Uterus (tissue), 4 donors: Measurements from ENCODE around the gene HIPK2. TPM values are rescaled to one million over a fixed set of nuclear protein-coding genes. Genes with fewer than 3 reads are reported as not detected.

ENCODE experiments used
- DNase-seq, 2 donors: peaks; one replicate each; pipeline ENCODE4 v3.0.0-alpha.2; 2019 to 2020
- H3K27ac ChIP-seq, 2 donors: fragments of 200-600 bp; sonication (generic); 1 replicate in 1 of 2; 2 replicates in 1 of 2; pipeline ENCODE4 v1.5.1; 2016 to 2018
- H3K27me3 ChIP-seq, 2 donors: fragments of 200-600 bp; sonication (generic); one replicate each; pipeline ENCODE4 v1.5.1; 2018 to 2019; ENCODE audit warnings: control low read depth in 1 of 2
- H3K36me3 ChIP-seq, 2 donors: fragments of 200-600 bp; sonication (generic); one replicate each; pipeline ENCODE4 v1.5.1; 2019; ENCODE audit warnings: control low read depth in 1 of 2
- H3K4me1 ChIP-seq, 2 donors: fragments of 200-600 bp; sonication (generic); one replicate each; pipeline ENCODE4 v1.5.1; 2018 to 2019; ENCODE audit warnings: control low read depth in 1 of 2
- H3K4me3 ChIP-seq, 2 donors: fragments of 200-600 bp; sonication (generic); 1 replicate in 1 of 2; 2 replicates in 1 of 2; pipeline ENCODE4 v1.5.1; 2018 to 2019; ENCODE audit warnings: mild to moderate bottlenecking in 1 of 2
- H3K9me3 ChIP-seq, 2 donors: fragments of 200-600 bp; sonication (generic); one replicate each; pipeline ENCODE4 v1.5.1; 2019; ENCODE audit warnings: control low read depth in 1 of 2
- POLR2A ChIP-seq, 2 donors: fragments of 450-650 bp; IDR thresholded peaks; one replicate each; pipeline ENCODE4 v1.6.1; 2016; ENCODE audit warnings: antibody characterized with exemption in 2 of 2, mild to moderate bottlenecking in 1 of 2, moderate library complexity in 1 of 2
- intact Hi-C: fragments of 100-400 bp; cut with DNase I; formaldehyde crosslinking; loops from one replicate; pipeline ENCODE4 v1.15.1; 2023; ENCODE audit warnings: low total_unique reads
- total RNA-seq, 4 donors: library from RNA; depleted of rRNA in 3 of 4; stranded (reverse); fragments of >200 nt in 3 of 4; gene quantifications; one replicate each; pipeline versions ENCODE4 v1.1.0 to v1.2.4, GENCODE V29; 2014 to 2023
- TF ChIP-seq, protein P1 (sequence below), 4 experiments: fragments of 200-600 bp in 2 of 4; fragments of 450-650 bp in 2 of 4; sonication (generic) in 2 of 4; IDR thresholded peaks; one replicate each; pipeline ENCODE4 v1.5.1; 2016 to 2019; ENCODE audit warnings: antibody characterized with exemption in 4 of 4, mild to moderate bottlenecking in 2 of 4, moderate library complexity in 1 of 4
- donor health status: DM: yes; HTN: yes; CAD: no.

Gene HIPK2
- total RNA-seq, 4 donors from 2014 or later = 9.4 to 65.8 (median 19.2) TPM

DNA sequence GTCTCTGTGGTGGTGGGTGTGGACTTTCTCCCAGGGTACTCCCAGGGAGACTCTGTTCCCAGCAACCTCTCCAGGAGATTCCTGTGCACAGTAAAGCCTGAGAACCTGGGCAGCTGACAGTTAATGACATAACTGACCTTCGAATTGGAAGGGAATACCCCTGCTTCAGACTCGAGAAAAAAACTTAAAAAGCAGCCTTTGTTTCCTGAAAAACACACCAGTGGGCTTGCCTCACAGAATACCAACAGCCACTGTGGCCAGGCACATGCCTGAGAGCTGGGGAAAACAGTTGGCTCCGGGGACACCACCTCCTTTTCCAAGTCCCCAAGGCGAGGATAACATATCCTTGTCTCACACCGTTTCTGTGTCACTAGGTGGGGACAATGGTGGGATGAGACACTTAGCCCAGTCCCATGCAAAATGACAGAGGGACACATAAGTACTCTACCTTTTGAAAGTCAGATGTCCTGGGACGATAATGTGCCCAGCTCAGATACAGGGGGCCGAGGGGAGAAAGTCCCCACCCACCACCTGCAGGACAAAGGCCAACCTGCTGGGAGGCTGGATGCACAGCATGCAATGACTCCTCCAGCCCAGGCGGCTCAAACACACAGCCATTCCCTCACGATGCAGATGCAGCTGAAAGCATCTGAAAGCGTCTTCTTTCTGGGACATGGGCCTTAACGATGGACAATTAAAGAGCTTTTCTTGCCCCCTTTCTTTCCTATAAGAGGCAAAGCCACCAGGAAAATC is 65.6 kb downstream of the HIPK2 start:
- DNase-seq = no peak
- no peak for TF ChIP-seq POLR2A (IDR thresholded peaks at IDR 0.05)
- TF ChIP-seq, protein P1, sequence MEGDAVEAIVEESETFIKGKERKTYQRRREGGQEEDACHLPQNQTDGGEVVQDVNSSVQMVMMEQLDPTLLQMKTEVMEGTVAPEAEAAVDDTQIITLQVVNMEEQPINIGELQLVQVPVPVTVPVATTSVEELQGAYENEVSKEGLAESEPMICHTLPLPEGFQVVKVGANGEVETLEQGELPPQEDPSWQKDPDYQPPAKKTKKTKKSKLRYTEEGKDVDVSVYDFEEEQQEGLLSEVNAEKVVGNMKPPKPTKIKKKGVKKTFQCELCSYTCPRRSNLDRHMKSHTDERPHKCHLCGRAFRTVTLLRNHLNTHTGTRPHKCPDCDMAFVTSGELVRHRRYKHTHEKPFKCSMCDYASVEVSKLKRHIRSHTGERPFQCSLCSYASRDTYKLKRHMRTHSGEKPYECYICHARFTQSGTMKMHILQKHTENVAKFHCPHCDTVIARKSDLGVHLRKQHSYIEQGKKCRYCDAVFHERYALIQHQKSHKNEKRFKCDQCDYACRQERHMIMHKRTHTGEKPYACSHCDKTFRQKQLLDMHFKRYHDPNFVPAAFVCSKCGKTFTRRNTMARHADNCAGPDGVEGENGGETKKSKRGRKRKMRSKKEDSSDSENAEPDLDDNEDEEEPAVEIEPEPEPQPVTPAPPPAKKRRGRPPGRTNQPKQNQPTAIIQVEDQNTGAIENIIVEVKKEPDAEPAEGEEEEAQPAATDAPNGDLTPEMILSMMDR (IDR thresholded peaks at IDR 0.05) = no peak
- Histone ChIP-seq H3K27me3 (no peaks in the 10 kb centered on the region), H3K4me3 (no peak overlapping the region), H3K36me3 (no peaks in the 10 kb centered on the region), H3K4me1 (no peaks in the 10 kb centered on the region), H3K27ac (no peak overlapping the region), H3K9me3 (no peaks in the 10 kb centered on the region)
- intact Hi-C loops = no loop called here

DNA sequence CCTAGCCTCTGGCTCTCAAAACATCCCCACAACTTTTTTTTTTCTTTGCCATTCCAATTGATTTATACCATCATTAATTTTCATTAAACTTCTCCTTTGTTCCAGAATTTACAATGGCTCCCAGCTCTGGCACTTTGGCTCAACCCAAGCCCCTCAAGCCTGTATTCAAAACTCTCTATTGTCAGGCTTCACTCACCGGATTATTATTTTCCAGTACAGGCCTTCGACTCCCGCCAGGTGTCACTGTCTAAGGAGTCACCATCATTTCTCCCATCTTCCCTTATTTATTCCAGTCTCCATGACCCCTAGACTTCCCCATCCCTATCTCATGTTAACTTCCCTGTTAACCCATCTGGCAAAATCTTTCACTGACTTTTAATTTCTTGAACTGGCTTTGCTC is 67.8 kb downstream of the HIPK2 start:
- no peak for DNase-seq
- no peaks in the 10 kb centered on the region for H3K9me3 ChIP-seq
- H3K4me1 ChIP-seq = no peaks in the 10 kb centered on the region
- H3K36me3 ChIP-seq = no peaks in the 10 kb centered on the region
- no peak for TF ChIP-seq POLR2A (IDR thresholded peaks at IDR 0.05)
- TF ChIP-seq, protein P1 (IDR thresholded peaks at IDR 0.05) = no peak
- no peaks in the 10 kb centered on the region for H3K27me3 ChIP-seq
- no peak overlapping the region for H3K4me3 ChIP-seq
- H3K27ac ChIP-seq = no peak overlapping the region
- intact Hi-C loops = no loop called here

DNA sequence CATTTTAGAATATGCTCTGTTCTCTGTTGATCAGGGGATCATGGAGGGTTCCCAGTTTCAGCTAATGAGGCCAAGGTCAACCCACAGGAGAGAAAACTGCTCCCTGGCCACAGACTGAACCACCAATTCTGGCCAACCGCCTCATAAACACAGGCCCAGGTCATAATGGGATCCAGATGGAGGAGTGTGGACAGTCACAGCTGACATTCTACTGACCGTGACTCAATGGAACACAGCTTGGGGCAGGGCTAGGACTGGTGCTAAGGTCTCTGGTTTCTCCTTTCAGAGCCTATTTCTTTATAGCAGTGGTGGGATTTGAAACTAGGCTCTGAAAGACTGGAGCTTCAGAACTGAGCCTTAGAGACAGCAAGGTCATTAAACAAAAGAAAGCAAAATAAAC is 68.3 kb downstream of the HIPK2 start:
- Histone ChIP-seq H3K4me1 (no peaks in the 10 kb centered on the region), H3K27me3 (no peaks in the 10 kb centered on the region), H3K9me3 (no peaks in the 10 kb centered on the region), H3K4me3 (no peak overlapping the region), H3K27ac (no peak overlapping the region), H3K36me3 (no peaks in the 10 kb centered on the region)
- TF ChIP-seq POLR2A (IDR thresholded peaks at IDR 0.05) = no peak
- TF ChIP-seq, protein P1 (IDR thresholded peaks at IDR 0.05) = no peak
- DNase-seq = no peak
- intact Hi-C loops = no loop called here

DNA sequence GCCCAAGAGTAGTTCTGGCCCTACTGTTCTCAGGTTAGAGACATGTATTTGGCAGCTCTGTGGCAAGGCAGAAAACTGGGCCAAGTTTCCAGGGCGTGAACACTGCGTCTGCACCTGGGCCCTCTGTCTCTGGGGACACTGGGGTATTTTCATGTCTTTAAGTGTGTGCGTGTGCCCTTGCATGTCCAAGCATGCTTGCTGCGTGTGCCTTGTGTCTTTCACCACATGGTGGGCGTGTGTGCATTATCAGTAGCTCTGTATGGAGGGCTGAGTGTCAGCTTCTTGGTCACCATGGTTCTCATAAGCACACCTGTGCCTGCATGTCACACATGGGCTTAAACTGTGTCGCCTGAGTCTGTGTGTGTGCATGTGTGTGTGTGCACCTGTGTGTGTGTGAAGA is 69.3 kb downstream of the HIPK2 start:
- intact Hi-C loops = no loop called here
- TF ChIP-seq, protein P1 (IDR thresholded peaks at IDR 0.05) = no peak
- no peak for TF ChIP-seq POLR2A (IDR thresholded peaks at IDR 0.05)
- no peak for DNase-seq
- Histone ChIP-seq H3K9me3 (no peaks in the 10 kb centered on the region), H3K27me3 (no peaks in the 10 kb centered on the region), H3K27ac (no peak overlapping the region), H3K4me3 (no peak overlapping the region), H3K36me3 (no peaks in the 10 kb centered on the region), H3K4me1 (no peaks in the 10 kb centered on the region)

DNA sequence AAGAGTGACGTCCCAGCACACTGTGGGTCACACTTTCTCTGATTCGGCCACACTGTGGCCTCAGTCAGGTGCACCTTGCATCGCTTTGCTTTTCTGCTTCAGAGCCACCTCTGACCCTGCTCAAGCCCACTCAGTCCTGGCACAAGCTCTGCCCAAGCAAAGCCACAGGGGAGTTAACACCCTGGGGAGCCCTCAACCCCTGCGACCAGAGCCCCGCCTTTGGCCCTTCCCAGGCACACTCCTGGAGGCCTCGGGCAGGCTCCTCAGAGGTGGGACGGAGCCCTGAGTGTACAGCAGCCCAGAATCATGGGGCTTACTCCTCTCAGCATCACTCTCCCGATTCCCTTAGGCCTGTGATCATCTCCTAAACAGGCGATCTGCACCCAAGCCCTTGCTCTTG is 71.0 kb downstream of the HIPK2 start:
- no peak for TF ChIP-seq POLR2A (IDR thresholded peaks at IDR 0.05)
- TF ChIP-seq, protein P1 (IDR thresholded peaks at IDR 0.05) = no peak
- intact Hi-C loops = no loop called here

More for the DNA sequence above, 71.0 kb downstream of the HIPK2 start:
- Histone ChIP-seq H3K27me3 (no peaks in the 10 kb centered on the region), H3K9me3 (no peaks in the 10 kb centered on the region), H3K4me3 (no peak overlapping the region), H3K27ac (no peak overlapping the region), H3K36me3 (no peaks in the 10 kb centered on the region), H3K4me1 (no peaks in the 10 kb centered on the region)
- no peak for DNase-seq
